GM19395 (cell line): Measurements from ENCODE around the gene SHC1.
"Not testable (repeated sequence)": the region's sequence is repeated elsewhere in the genome, so short reads cannot be mapped to it uniquely, and the experiment has no call there.

Experiments used
- ATAC-seq: cut with Tn5 transposase; IDR thresholded peaks from one replicate; pipeline ENCODE4 v1.9.1; 2021; ENCODE audit warnings: mild to moderate bottlenecking, moderate library complexity; ENCODE audit not compliant: unreplicated experiment

SHC1 gene

DNA sequence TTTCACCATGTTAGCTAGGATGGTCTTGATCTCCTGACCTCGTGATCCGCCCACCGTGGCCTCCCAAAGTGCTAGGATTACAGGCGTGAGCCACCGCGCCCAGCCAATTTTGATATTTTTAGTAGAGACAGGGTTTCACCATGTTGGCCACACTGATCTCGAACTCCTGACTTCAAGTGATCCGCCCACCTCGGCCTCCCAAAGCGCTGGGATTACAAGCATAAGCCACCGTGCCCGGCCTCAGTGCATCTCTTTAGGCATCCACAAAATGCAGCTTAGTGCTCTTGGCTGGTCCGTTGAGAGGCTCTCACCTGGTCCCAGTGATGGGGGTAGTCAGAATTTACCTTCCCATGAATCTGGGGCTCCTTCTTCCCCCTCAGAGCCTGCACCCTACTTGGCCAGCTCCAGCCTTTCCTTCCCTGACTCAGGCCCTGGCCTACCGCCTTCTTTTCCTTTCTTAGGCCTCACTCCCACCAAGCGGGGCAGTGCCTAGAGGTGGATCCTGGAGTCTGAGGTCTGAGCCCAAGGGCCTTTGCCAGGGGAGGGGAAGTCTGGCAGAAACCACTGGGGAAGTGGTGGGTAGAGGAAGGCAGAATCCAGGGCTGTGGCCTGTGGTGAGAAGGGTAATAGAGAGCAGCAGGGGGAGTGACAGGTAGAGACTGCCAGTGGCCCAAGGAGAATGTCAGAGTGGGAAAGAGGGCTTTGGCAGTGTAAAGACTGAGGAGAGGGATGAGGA is 26.6 kb upstream of the SHC1 start:
- ATAC-seq, result no peak

DNA sequence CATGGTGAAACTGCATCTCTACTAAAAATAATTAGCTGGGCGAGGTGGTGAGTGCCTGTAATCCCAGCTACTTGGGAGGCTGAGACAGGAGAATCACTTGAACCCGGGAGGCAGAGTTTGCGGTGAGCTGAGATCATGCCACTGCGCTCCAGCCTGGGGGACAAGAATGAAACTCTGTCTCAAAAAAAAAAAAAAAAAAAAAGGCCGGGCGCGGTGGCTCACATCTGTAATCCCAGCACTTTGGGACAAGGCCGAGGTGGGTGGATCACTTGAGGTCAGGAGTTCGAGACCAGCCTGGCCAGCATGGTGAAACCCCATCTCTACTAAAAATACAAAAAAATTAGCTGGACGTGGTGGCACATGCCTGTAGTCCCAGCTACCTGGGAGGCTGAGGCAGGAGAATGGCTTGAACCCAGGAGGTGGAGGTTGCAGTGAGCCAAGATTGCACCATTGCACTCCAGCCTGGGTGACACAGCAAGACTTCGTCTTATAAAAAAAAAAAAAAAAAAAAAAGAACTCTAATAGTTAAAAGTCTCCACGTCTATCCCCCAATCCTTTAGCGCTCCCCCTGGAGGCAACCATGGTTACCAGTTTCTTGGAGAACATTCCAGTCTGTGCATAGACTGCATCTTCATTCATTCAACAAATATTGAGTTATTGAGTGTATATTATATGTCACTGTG is 24.9 kb upstream of the SHC1 start:
- ATAC-seq, result not testable (repeated sequence)

DNA sequence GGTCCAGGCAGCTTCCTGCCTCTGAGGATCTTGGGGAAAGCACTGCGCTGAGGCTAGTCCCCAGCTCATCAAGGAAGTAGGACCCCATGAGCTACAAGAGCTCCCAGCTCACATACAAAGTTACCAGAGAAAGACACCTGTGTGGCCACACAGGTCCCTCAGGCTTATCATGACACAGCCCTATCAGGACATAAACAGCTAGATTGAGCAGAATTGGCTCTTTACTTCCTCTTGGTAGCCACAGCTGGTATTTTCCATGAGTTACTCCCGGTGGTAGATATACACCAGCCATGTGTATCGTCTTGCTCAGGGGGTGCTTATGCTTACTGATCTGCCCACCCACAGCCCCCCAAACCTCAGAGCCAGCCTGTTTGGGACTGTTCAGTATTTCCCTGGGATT is 24.0 kb upstream of the SHC1 start:
- ATAC-seq, result no peak

DNA sequence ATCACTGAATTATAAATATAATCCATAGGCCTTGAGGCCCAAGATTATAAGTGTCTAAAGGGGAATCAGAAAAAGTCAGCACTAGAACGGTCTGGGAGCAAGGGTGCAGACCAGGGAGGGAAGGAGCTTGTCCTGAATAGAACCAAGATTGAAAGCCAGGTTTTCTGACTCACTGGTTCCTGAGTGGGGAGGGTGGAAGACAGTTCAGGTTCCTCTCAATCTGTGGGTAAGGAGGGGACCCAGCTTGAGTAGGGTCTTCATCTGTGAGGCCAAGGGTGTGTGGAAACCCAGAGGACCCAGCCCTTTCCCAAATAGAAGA is 23.7 kb upstream of the SHC1 start:
- ATAC-seq, result no peak

DNA sequence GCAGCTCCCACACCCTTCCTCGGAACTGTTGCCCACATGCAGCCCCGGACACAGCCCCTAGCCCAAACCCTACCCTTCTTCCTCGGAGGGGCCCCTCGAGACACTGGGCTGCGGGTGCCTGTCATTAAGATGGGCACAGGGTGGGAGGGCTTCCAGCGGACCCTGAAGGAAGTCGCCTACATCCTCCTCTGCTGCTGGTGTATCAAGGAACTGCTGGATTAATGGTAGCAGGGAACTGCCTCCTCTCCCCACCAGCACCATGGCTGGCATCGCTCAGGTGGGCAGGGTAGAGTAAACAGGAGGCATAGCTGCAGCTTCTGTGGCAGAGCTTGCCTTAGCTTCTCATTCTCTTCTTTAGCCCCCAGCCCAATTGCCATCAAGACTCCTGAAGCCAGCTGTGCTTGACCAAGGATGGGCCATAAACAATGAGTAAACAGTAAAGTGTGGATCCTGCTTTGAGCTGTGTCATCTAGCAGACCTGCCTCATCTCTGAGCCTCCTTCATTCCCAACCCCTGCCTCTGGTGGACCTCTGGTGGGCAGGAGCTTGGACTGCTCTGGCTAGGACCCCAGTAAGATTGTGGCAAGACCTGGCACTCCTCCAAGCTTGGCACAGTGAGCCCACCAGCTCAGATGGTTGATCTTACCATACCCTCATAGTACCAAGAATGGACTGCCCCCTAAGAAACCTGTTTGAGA is 23.2 kb upstream of the SHC1 start, which contains the start of gene LENEP:
Gene LENEP, plus strand, starts transcription at position 15 of the 697 bp plus-strand sequence. Its CDS starts 22 bp downstream, at position 37.
- ATAC-seq, result no peak

DNA sequence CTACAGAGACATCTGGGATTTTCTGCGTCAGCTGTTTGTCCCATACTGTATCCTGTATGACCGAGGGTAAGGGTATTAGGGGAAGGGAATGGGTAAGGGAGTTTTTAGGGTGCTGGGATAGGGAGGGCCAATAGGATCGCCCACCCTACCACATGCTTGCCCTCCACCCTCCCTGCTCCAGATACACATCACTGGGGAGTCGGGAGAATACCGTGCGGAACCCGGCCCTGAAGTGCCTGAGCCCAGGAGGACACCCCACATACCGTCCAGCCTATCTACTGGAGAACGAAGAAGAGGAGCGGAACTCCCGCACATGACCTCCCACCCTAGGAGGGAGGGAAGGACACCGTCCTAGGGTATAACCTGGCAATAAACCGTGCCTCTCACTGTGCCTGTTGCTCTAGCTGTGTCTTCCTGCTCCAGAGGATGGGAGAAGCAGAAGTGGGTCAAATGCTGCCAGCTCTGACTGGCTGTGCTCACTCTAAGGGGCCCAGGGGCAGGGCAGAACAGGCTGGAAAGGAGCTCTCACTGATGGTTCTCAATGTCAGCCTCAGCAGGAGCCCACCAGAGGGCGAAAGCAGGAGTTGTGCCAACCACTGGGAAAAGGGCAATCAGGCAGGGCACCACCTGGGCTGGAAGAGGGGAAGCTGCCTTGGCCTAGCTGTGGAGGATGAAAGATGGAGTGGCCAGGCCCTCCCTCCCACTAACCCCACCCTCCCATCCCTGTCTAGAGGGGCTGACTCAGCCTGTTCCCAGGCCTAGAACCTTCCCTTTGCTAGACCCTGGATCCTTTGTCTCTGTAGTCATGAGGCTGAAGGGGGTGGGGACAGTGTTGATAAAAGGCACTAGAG is 22.4 kb upstream of the SHC1 start:
- ATAC-seq, result no peak

DNA sequence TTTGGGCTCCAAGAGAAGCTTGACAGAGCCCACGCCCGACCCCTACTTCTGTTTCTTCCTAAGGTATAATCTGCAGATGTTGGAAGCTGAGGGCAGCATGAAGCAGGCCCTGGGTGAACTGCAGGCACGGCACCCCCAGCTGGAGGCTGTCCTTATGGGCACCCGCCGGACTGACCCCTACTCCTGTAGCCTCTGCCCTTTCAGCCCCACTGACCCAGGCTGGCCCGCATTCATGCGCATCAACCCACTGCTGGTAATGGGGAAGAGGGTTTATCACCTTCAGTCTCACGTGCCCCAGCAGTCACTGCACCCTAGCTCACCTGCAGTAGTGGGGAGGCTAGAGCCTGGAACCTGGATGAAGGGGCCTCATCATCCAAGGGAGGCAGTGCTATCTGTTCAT is 19.7 kb upstream of the SHC1 start:
- no peak for ATAC-seq

DNA sequence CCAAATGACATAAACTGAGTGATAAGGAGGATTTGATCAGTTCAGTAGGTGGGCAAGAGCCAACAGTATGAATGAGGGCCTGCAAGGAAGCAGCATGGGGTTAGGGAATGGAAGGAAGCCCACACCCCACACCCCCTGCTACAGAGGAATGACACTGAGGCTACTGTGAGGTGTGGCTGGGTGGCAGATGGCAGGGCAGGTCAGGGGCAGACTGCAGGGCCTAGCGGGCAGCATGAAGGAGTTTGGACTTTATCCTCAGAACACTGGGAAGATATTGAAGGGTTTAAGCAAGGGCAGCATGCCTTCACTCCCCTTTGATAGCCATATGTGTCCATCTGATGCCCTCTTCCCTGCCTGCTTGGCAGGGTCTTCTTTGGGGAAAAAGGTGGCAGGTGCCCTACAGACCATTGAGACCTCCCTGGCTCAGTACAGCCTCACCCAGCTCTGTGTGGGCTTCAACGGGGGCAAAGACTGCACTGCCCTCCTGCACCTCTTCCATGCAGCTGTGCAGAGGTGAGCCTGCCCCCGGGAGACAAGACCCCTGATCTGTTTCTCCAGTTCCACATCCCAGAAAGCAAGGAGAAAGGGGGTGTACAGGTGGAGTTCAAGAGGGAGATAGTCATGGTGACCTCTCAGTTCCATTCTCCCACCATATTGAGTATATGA is 18.8 kb upstream of the SHC1 start:
- ATAC-seq, result no peak

DNA sequence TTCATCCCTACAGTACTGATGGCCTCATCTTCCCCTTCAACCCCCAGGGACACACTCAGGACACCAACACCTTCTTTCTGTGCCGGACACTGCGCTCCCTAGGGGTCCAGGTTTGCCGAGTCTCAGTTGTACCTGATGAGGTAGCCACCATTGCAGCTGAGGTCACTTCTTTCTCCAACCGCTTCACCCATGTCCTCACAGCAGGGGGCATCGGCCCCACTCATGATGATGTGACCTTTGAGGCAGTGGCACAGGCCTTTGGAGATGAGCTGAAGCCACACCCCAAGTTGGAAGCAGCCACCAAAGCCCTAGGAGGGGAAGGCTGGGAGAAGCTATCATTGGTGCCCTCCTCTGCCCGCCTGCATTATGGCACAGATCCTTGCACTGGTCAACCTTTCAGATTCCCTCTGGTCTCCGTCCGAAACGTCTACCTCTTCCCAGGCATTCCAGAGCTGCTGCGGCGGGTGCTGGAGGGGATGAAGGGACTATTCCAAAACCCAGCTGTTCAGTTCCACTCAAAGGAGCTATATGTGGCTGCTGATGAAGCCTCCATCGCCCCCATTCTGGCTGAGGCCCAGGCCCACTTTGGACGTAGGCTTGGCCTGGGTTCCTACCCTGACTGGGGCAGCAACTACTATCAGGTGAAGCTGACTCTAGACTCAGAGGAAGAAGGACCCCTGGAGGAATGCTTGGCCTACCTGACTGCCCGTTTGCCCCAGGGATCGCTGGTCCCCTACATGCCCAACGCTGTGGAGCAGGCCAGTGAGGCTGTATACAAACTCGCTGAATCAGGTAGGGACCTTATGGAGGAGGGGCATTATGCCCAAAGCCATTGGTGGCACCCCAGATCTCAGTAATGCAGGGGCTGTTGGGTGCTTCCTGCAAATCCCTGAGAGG is 17.8 kb upstream of the SHC1 start:
- no peak for ATAC-seq

DNA sequence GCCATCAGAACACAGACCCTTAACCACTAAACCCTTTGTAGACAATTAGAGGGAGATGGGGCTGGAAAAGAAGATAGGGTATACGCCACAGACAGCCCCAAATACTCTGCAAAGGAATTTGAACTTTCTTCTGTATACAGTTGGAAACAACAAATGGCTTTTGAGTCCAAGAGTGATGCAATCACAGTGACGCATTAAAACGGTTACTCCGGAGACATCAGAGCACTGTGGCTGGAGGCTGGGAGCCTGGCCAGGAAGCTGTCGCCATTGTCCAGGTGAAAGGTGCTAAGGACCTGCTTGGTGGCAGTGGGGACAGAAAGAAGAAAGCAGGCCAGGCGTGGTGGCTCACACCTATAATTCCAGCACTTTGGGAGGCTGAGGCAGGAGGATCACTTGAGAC is 16.8 kb upstream of the SHC1 start:
- no peak for ATAC-seq

DNA sequence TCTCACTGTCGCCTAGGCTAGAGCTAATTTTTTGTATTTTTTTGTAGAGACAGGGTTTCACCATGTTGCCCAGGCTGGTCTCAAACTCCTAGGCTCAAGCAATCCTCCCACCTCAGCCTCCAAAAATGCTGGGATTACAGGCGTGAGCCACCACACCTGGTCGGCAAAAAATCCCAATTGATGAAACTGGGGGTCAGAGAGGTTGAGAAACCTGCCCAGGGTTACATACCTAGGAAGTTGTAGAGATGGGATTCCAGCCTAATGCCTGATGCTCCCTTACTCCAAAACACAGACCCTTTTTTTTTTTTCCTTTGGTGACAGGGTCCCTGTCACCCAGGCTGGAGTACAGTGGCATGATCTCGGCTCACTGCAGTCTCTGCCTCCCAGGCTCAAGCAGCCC is 16.2 kb upstream of the SHC1 start:
- not testable (repeated sequence) for ATAC-seq

DNA sequence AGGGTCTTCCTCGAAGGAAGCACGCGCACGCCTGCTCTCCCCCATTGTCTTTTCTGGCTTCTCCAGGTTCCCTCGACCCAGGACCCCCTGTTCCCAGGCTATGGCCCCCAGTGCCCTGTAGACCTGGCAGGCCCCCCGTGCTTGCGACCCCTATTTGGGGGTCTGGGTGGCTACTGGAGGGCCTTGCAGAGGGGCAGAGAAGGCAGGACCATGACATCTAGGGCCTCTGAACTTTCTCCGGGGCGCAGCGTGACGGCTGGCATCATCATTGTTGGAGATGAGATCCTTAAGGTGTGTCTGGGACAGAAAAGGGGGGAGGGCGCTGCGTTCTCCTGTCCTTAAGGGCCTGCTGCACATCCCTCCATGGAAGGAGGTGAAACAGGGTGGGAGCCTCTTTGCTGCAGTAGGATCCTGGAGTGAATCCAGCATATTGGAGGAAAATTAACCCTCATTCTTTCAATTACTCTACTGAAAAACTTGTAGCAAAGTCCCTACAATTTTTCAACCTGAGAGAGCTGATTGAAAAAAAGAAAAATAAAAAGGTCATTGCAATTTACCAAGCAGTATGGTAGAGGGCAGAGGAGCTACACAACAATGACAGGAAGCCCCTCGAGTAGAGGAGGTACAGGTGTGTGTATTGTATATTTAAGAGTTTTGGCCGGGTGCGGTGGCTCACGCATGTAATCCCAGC is 13.4 kb upstream of the SHC1 start:
- no peak for ATAC-seq

DNA sequence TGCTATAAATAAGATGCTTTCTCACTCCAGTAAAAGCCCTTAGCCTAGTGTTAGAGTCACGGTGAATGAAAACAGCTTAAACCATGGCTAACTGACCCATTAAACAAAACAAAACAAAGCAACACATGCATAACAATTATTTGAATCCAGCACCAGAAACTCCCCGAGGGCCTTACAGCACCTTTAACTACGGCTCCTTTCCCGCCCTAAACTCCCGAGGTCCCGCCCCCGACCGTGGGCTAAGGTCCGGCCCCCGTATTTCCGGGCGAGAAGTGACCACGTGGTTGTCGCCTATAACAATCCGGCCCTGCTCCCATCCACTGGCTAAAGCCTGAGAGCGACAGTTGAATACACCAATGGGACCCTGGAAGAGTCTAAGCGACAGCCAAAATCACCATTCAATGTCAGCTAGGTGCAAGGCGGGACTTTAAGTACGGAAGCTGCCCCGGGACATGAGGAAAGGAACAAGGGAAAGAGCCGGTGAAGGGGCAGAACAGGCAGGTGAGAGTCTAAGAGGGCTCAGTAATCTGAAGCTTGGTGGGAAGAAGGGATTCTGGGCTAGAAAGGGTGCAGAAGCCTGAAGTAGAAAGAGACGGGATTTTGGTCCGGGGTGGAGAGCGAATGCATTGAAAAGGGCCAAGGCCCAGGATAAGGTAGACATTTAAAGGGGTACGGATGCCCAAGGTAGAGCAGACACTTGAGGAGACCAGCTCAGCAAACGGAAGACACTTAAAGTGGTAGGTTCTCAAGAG is 12.5 kb upstream of the SHC1 start, which contains the start of gene FLAD1:
Gene FLAD1, plus strand, starts transcription at position 448 of the 752 bp plus-strand sequence. CDS start 351 bp downstream, outside the sequence.
- peak; percentile 97 for ATAC-seq

DNA sequence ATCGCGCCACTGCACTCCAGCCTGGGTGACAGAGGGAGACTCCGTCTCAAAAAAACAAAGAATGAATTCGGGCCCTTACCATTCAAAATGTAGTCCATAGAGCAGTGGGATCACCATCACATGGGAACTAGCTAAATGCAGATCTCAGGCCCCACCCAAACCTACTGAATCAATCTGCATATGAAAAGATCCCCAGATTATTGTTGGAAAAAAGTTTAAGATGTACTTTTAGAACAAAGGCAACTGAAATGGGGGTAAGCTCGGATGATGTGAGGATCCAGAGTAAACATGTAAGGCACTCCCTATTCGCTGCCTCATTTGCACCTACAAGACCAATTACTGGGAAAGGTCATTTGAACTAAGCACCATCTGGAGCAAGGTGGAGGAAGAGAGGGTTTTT is 11.8 kb upstream of the SHC1 start:
- ATAC-seq, result no peak

DNA sequence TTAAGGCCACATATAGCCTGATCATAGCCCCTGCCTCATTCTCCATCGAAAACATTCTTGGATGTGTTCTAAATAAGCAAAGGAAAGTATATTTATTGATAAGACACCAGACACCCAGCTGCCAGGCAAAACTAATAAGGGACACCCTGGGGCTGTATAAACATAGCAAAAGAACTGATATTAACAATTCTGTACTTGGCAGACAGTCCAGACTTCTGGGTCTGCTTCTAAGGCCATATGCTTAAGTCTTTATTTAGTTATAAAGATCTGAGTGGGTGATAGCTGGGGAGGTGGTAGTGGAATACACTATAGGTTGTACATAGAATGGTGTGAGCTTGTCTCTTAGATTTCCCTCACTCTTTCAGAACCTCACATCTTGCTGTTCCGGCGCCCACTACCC is 7.8 kb upstream of the SHC1 start:
- no peak for ATAC-seq

DNA sequence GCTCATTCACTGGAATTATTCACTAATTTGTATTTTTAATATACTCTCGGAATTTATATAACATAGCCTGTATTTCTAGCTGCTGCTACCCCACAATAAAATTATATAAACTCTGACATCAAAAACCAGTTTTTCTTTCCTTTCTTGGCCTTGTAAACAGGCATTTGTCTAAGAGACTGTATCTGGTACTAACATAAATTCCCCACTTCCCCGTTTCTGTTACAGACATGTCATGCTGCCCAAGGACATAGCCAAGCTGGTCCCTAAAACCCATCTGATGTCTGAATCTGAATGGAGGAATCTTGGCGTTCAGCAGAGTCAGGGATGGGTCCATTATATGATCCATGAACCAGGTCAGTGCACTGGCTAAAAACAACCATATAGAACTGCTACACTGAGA is 7.2 kb upstream of the SHC1 start:
- ATAC-seq, result not testable (repeated sequence)

DNA sequence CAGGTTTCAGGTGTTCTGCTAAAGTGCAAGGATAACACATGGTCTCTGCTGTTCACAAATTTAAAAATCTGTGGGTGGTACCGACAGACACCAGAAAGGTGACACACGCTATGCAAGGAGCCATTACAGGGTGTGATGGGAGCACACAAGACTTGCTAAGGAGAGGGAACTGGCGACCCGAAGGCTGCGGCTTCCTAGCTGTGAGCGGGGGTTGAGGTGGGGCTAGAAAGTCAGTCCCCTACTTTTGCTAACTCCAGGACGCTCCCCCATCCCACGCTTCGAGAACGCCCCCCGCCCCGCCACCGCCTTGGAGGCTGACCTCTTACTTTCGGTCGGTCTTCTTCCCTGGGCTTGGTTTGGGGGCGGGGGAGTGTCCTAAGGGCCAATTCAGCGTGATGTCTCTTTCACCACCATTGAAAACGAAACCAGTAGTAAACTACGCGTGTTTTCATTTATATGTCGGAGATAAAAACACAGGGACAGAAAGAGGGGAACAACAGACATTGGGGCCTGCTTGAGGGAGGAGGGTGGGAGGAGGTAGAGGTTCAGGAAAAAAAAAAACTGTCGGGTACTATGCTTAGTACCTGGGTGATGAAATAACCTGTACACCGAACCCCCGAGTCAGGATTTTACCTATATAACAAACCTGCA is 5.0 kb upstream of the SHC1 start:
- no peak for ATAC-seq
